Psoas muscle (tissue), 8 donors: ENCODE measurements around the gene SPRYD3. TPM values are rescaled to one million over a fixed set of nuclear protein-coding genes. Genes with fewer than 3 reads are reported as not detected.
A peak's percentile ranks its signal among the peaks of the same experiment; 100 is the strongest.

Experiments used
- ATAC-seq, 4 donors: fragments of 200-7000 bp; cut with Tn5 transposase; one replicate each; pipeline ENCODE4 v1.9.1; 2020; ENCODE audit warnings: moderate library complexity in 3 of 4, mild to moderate bottlenecking in 2 of 4
- DNase-seq, 2 donors: peaks; one replicate each; pipeline ENCODE4 v3.0.0-alpha.2; 2020
- H3K27ac ChIP-seq: fragments of 200-600 bp; one replicate; pipeline ENCODE4 v1.8.0; 2022
- H3K27me3 ChIP-seq, 3 donors: fragments of 200-600 bp in 1 of 3; one replicate each; pipeline versions ENCODE4 v1.6.1 to v1.8.0; 2013 to 2022; ENCODE audit warnings: low read length in 2 of 3, mild to moderate bottlenecking in 2 of 3, moderate library complexity in 1 of 3; ENCODE audit not compliant: insufficient read depth in 3 of 3
- H3K36me3 ChIP-seq, 2 donors: fragments of 200-600 bp in 1 of 2; one replicate each; pipeline versions ENCODE4 v1.6.1 to v1.8.0; 2013 to 2022; ENCODE audit warnings: low read depth in 1 of 2, mild to moderate bottlenecking in 1 of 2, moderate library complexity in 1 of 2; ENCODE audit not compliant: insufficient read depth in 1 of 2
- H3K4me1 ChIP-seq: fragments of 200-600 bp; one replicate; pipeline ENCODE4 v1.8.0; 2022
- H3K4me3 ChIP-seq: fragments of 200-600 bp; one replicate; pipeline ENCODE4 v1.8.0; 2022; ENCODE audit warnings: mild to moderate bottlenecking
- H3K9me3 ChIP-seq: fragments of 200-600 bp; one replicate; pipeline ENCODE4 v1.8.0; 2022
- CTCF ChIP-seq: fragments of 200-600 bp; IDR thresholded peaks from one replicate; pipeline ENCODE4 v1.8.0; 2022; ENCODE audit warnings: antibody characterized with exemption
- WGBS, 3 donors: extraction: QIAGEN DNeasy Blood & Tissue Kit; methylation state at CpG; one replicate each; pipeline versions ENCODE4 v1.1.6 to v1.1.7; 2013; 5-methylcytosine and 5-hydroxymethylcytosine counted together
- intact Hi-C, 2 donors: fragments of 100-400 bp; cut with DNase I; formaldehyde crosslinking; loops; one replicate each; pipeline versions ENCODE4 v1.11.0 to v1.14.2; 2022
- polyA plus RNA-seq, 3 donors: library from polyadenylated mRNA; stranded (reverse); fragments of 200-250 nt; gene quantifications; one replicate each; pipeline ENCODE4 v1.2.3, GENCODE V29; 2013
- total RNA-seq, 4 donors: library from RNA; stranded (reverse); fragmentation: NEBNext Ultra II Directional in 2 of 4; extraction: Animal tissue kit (Norgen Biotek cat#: 25700) in 2 of 4; gene quantifications; one replicate each; pipeline versions ENCODE4 v1.2.1 to v1.2.4, GENCODE V29; 2021 to 2023
- donor health status: healthy with polysubstance abuse.
- donor health status: DM: no; HTN: no; CAD: no; lungs with moderate emphysema.
- donor health status: Bipolar disorder and iron deficiency.
- donor health status: healthy.
- donor health status: DM: yes; HTN: yes; CAD: no.
- donor health status: DM: no; HTN: no; CAD: no.
- donor health status: DM: no; HTN: no; CAD: no.
- donor health status: DM: yes; HTN: yes; CAD: no.

Gene SPRYD3
- total and polyA plus RNA-seq, 7 donors = 16.5 to 49.1 (median 21.8) TPM

GRCh38 chr12:53047221-53048032 lies 31.8 kb downstream of the SPRYD3 start:
- 0 to 1% (median 0%) methylated on average over 12 to 66 of the region's 94 CpGs for WGBS, 3 donors

GRCh38 chr12:53046655-53047220 lies 32.5 kb downstream of the SPRYD3 start:
- DNase-seq = peak; percentile 90 to 94
- H3K4me1 ChIP-seq = peaks cover 38% of the 10 kb centered on the region

More at GRCh38 chr12:53047221-53048032, 31.8 kb downstream of the SPRYD3 start:
- intact Hi-C loops = loop anchor here in 1 of 2 donors (5.0 kb wide), 1 partner anchor 40 kb away; the partner anchor contains the start of gene EIF4B
- peak; percentile 48 for TF ChIP-seq CTCF
- Histone ChIP-seq H3K4me1 (peaks cover 45% of the 10 kb centered on the region), H3K9me3 (no peaks in the 10 kb centered on the region), H3K36me3 (peaks cover 0 to 4% of the 10 kb centered on the region in 2 donors), H3K27me3 (no peaks in the 10 kb centered on the region), H3K4me3 (peak overlapping the region; percentile 86), H3K27ac (peak overlapping the region; percentile 98)
- DNase-seq (peak; percentile 88 to 91), ATAC-seq (peak; percentile 19 to 46 (median 28))

GRCh38 chr12:53045696-53046045 lies 33.5 kb downstream of the SPRYD3 start:
- peak overlapping the region; percentile 98 for H3K27ac ChIP-seq
- no peaks in the 10 kb centered on the region for H3K9me3 ChIP-seq
- peaks cover 33% of the 10 kb centered on the region for H3K4me1 ChIP-seq
- 26 to 32% (median 30%) methylated on average over 5 of the region's 5 CpGs for WGBS, 3 donors
- ATAC-seq = no peak
- no peaks in the 10 kb centered on the region for H3K27me3 ChIP-seq
- TF ChIP-seq CTCF = no peak
- intact Hi-C loops = loop anchor here in 1 of 2 donors (5.0 kb wide), 1 partner anchor 38 kb away; the partner anchor contains the start of gene EIF4B
- peak overlapping the region; percentile 84 for H3K4me3 ChIP-seq
- peak in 1 of 2 donors; percentile 24 for DNase-seq
- peaks cover 0 to 22% of the 10 kb centered on the region in 2 donors for H3K36me3 ChIP-seq

More at GRCh38 chr12:53046655-53047220, 32.5 kb downstream of the SPRYD3 start:
- peak overlapping the region; percentile 84 for H3K4me3 ChIP-seq
- ATAC-seq = peak in 3 of 4 donors; percentile 14 to 25 (median 15)
- TF ChIP-seq CTCF = no peak
- peak overlapping the region; percentile 98 for H3K27ac ChIP-seq
- no peaks in the 10 kb centered on the region for H3K9me3 ChIP-seq
- H3K27me3 ChIP-seq = no peaks in the 10 kb centered on the region
- peaks cover 0 to 11% of the 10 kb centered on the region in 2 donors for H3K36me3 ChIP-seq
- intact Hi-C loops = loop anchor here in 1 of 2 donors (5.0 kb wide), 1 partner anchor 39 kb away; the partner anchor contains the start of gene EIF4B
- WGBS, 3 donors = 0 to 1% (median 0%) methylated on average over 23 to 32 of the region's 44 CpGs

DNA sequence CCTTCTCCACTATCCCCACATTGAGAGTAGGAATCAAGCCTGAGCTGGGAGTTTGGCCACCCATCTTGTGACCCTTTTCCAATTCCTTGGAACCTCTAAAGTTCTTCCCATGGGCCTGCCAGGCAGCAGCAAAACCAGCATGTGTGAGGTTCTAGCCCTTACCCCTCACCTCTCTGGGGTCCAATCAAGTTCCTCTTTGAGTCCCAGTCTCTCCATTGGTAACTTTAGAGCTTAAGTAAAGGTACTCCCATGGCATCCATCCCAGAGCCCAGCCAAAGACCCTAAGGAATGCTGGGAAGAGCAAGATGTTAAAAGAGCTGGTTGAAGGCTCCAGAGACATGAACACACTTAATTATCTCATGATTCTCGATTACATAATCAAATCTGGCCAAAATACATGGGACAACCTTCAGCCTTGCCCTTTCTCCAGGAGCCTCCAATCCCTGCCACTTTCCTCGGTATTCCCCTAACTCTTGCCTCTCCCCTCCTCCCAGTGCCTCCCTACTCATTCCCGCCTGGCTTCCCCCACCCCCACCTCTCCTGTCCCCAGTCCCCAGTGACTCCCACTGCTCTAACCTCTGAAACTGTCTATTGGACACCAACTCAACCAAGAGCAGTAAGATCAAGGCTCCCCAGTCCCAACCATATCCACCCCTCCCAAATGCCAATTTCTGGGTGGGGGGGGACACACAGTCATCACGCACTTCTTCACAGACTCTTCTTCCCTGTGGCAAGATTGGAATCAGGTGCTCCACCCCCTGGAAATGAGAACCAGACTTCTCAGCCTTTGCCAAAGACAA lies 34.1 kb downstream of the SPRYD3 start:
- Histone ChIP-seq H3K27ac (peak overlapping the region; percentile 98), H3K9me3 (no peaks in the 10 kb centered on the region), H3K4me3 (peak overlapping the region; percentile 84), H3K27me3 (no peaks in the 10 kb centered on the region), H3K36me3 (peaks cover 0 to 28% of the 10 kb centered on the region in 2 donors), H3K4me1 (peaks cover 33% of the 10 kb centered on the region)
- 61 to 73% (median 68%) methylated on average over 4 of the region's 4 CpGs for WGBS, 3 donors
- DNase-seq (peak in 1 of 2 donors; percentile 14), ATAC-seq (no peak)
- intact Hi-C loops = loop anchor here in 1 of 2 donors (5.0 kb wide), 1 partner anchor 38 kb away; the partner anchor contains the start of gene EIF4B
- no peak for TF ChIP-seq CTCF
